ENCODE data around the gene ZNF780A. TPM values are rescaled to one million over a fixed set of nuclear protein-coding genes. Genes with fewer than 3 reads are reported as not detected.

Gene ZNF780A
- total and polyA plus RNA-seq, 8 donors: 7.4 to 19.7 (median 13.0) TPM

DNA sequence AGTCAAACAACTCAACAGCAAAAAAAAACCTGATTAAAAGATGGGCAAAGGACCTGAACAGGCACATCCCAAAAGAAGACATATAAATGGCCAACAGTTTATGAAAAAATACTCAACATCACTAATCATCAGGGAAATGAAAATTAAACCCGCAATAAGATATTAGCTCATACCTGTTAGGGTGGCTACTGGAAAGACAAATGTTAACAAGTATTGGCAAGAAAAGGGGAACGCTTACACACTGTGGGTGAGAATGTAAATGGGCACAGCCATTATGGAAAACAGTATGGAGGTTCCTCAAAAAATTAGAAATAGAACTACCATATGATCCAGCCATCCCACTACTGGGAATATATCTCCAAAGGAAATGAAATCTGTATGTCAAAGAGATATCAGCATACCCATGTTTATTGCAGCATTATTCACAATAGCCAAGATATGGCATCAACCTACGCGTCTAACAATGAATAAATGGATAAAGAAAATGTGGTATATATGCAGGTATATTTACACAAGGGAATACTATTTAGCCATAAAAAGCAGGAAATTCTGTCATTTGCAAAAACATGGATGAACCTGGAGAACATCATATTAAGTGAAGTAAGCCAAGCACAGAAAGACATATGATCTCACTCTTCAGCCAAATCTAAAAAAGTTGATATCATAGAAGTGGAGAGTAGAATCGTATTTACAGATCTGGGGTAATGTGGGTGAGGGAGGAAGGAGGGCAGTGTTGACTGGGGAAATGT lies 2.3 kb downstream of the ZNF780A start:
- no peak for FAIRE-seq
- TF ChIP-seq, protein P1, sequence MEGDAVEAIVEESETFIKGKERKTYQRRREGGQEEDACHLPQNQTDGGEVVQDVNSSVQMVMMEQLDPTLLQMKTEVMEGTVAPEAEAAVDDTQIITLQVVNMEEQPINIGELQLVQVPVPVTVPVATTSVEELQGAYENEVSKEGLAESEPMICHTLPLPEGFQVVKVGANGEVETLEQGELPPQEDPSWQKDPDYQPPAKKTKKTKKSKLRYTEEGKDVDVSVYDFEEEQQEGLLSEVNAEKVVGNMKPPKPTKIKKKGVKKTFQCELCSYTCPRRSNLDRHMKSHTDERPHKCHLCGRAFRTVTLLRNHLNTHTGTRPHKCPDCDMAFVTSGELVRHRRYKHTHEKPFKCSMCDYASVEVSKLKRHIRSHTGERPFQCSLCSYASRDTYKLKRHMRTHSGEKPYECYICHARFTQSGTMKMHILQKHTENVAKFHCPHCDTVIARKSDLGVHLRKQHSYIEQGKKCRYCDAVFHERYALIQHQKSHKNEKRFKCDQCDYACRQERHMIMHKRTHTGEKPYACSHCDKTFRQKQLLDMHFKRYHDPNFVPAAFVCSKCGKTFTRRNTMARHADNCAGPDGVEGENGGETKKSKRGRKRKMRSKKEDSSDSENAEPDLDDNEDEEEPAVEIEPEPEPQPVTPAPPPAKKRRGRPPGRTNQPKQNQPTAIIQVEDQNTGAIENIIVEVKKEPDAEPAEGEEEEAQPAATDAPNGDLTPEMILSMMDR (IDR thresholded peaks at IDR 0.05): no peak
- Histone ChIP-seq H3K4me1 (peaks cover 0 to 8% (median 0%) of the 10 kb centered on the region in 3 donors), H3K4me3 (no peak overlapping the region), H3K27ac (no peak overlapping the region), H3K9me3 (no peaks in the 10 kb centered on the region), H3K36me3 (no peaks in the 10 kb centered on the region), H3K27me3 (no peaks in the 10 kb centered on the region)
- intact Hi-C loops (cut with DNase I): no loop called here
- no peak for ATAC-seq
- no peak for DNase-seq
- WGBS, 2 donors: 98% methylated on average over 5 of the region's 5 CpGs

DNA sequence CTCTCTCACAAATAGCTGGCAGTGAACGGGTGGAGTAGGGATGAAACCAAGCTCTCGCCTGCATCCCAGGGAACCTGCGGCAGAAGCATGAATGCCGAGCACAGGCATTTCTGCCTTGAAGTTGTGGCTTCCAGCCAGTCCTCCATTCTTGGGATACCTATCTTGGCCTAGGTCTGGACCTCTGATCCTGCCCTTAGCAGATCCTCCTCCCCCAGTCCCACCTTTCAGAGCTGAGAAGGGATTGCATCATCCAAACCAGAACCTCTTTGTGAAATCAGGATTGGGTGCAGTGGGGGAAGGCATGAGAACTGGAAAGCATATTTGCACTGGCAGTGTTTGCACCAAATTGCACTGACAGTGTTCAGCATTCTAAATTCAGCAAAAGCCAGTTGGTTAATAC lies 5.8 kb downstream of the ZNF780A start:
- no peak for FAIRE-seq
- intact Hi-C loops (cut with DNase I): no loop called here
- peaks cover 0 to 4% (median 0%) of the 10 kb centered on the region in 3 donors for H3K4me1 ChIP-seq
- H3K36me3 ChIP-seq: peaks cover 0 to 26% (median 0%) of the 10 kb centered on the region in 3 donors
- H3K27ac ChIP-seq: no peak overlapping the region
- TF ChIP-seq, protein P1 (IDR thresholded peaks at IDR 0.05): no peak
- H3K27me3 ChIP-seq: no peaks in the 10 kb centered on the region
- H3K4me3 ChIP-seq: no peak overlapping the region
- ATAC-seq: no peak
- WGBS, 2 donors: 90 to 94% methylated on average over 4 of the region's 4 CpGs
- no peaks in the 10 kb centered on the region for H3K9me3 ChIP-seq
- DNase-seq: no peak

DNA sequence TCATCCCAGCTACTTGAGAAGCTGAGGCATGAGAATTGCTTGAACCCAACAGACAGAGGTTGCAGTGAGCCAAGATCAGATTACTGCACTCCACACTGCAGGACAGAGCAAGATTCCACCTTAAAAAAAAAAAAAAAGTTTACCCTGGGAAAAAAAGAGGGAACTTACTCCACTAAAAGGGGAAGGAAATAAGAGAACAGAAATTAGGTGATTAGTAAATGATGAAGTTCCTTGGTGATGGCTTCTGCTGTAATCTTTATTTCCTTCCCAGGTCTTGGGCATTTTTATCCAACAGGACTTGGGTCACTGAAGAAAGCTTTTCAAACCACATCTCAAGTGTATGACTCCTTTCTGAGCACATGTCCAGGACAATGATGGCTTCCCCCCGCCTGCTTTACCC lies 9.3 kb downstream of the ZNF780A start:
- FAIRE-seq (no peak), ATAC-seq (no peak), DNase-seq (no peak)
- intact Hi-C loops (cut with DNase I): no loop called here
- no peak overlapping the region for H3K4me3 ChIP-seq
- WGBS, 2 donors: 97 to 99% methylated on average over 1 of the region's 1 CpG
- H3K27me3 ChIP-seq: no peaks in the 10 kb centered on the region
- TF ChIP-seq, protein P1 (IDR thresholded peaks at IDR 0.05): no peak
- H3K4me1 ChIP-seq: no peaks in the 10 kb centered on the region
- no peak overlapping the region for H3K27ac ChIP-seq
- H3K9me3 ChIP-seq: peaks cover 0 to 5% (median 0%) of the 10 kb centered on the region in 4 donors
- H3K36me3 ChIP-seq: peaks cover 0 to 38% (median 0%) of the 10 kb centered on the region in 3 donors

DNA sequence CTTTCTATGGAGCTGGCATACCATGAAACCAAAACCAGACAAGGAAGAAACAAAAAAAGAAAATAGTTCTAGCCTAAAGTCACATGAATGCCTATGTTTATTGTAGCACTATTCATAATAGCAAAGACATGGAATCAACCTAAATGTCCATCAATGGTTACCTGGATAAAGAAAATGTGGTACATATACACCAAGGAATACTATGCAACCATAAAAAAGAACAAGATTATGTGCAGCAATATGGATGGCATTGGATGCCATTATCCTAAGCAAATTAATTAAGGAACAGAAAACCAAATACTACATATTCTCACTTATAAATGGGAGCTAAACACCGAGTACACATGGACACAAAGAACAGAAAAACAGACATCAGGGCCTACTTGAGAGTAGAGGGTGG lies 10.5 kb downstream of the ZNF780A start:
- WGBS, 2 donors: 94 to 100% methylated on average over 1 of the region's 1 CpG
- H3K36me3 ChIP-seq: peaks cover 7 to 49% (median 8%) of the 10 kb centered on the region in 3 donors
- no peak overlapping the region for H3K4me3 ChIP-seq
- no peaks in the 10 kb centered on the region for H3K4me1 ChIP-seq
- H3K27ac ChIP-seq: no peak overlapping the region
- intact Hi-C loops (cut with DNase I): no loop called here
- FAIRE-seq (no peak), ATAC-seq (no peak), DNase-seq (no peak)
- TF ChIP-seq, protein P1 (IDR thresholded peaks at IDR 0.05): no peak
- peaks cover 0 to 5% (median 0%) of the 10 kb centered on the region in 4 donors for H3K9me3 ChIP-seq
- H3K27me3 ChIP-seq: no peaks in the 10 kb centered on the region

DNA sequence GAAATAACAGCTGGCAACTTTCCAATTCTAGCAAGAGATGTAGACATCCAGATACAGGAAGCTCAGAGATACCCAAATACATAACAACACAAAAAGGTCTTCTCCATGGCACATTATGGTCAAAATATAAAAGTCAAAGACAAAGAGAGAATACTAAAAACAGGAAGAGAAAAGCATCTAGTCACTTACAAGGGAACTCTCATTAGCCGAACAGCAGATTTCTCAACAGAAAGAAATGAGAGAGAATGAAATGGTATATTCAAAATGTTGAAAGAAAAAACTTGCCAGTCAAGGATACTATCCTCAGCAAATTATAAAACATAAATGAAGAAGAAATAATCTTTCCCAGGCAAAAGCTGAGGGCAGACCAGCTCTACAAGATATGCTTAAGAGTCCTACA lies 12.4 kb downstream of the ZNF780A start:
- intact Hi-C loops (cut with DNase I): no loop called here
- no peak for ATAC-seq
- FAIRE-seq: no peak
- DNase-seq: no peak
- 93 to 100% methylated on average over 1 of the region's 1 CpG for WGBS, 2 donors
- Histone ChIP-seq H3K4me1 (no peaks in the 10 kb centered on the region), H3K4me3 (no peak overlapping the region), H3K36me3 (peaks cover 15 to 65% (median 19%) of the 10 kb centered on the region in 3 donors), H3K9me3 (peaks cover 0 to 5% (median 1%) of the 10 kb centered on the region in 4 donors), H3K27ac (no peak overlapping the region), H3K27me3 (no peaks in the 10 kb centered on the region)
- TF ChIP-seq, protein P1 (IDR thresholded peaks at IDR 0.05): no peak
